GM18870 (cell line): Measurements from ENCODE around the gene RPA3.

ENCODE experiments used
- ATAC-seq: cut with Tn5 transposase; IDR thresholded peaks from one replicate; pipeline ENCODE4 v1.9.1; 2021; ENCODE audit warnings: moderate library complexity; ENCODE audit not compliant: unreplicated experiment

Gene RPA3

DNA sequence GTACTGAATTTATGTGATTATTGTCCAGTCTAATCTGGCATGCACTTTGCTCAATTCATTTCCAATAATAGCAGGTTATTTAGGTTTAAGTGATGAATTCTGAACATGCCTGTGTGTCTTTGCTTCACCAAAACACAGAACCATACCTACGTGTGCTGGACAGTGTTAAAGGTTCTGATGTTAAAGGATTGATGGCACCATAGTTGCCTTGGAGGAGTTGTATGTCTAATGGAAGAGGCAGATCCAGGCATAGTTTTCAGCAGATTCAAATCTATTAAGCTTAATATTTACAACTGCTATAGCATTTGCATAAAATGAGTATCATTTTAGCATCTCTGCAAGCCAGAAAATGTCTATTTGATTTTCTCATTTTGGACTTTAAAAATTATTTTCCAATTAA, 105.9 kb downstream of the RPA3 start:
- no peak for ATAC-seq

DNA sequence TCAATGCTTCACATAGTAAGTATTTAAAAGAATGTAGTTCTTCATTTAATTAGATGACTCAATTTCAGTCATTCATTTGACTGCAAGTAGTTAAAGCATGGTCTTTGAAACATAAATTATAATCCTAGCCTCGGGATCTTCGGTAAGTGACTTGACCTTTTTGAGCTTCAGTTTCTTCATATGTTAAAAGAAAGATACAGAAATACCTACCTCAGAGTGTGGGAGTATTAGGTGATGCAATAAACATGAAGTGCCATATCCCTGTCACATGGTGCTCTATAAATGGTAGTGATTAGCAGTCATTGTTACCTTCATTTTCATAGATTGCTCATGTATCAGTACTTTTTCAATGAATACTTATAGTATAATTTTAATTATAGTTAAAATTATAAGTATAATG, 109.1 kb downstream of the RPA3 start:
- no peak for ATAC-seq

GRCh38 chr7:7607010-7607409, 111.4 kb downstream of the RPA3 start:
- no peak for ATAC-seq

GRCh38 chr7:7596176-7596575, 122.2 kb downstream of the RPA3 start:
- no peak for ATAC-seq

DNA sequence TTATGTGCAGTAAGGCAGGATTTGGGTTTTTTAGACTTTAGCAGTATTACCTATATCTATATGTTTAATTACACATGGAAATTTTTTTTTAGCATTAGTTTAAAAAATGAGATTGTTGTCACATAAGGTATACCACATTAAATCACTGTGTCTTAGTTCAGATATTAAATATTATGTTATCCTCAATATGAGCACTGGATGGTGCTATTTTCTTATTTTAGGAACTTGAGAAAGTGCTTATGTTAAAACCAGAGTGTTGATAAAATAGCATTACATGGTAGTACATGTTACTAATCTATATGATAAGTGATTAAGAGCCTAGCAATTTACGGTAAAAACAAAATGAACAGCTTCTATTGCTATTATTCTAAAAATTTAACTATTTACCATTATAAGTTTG, 123.0 kb downstream of the RPA3 start:
- no peak for ATAC-seq
